ENCODE measurements around the gene CHD6. TPM values are rescaled to one million over a fixed set of nuclear protein-coding genes. Genes with fewer than 3 reads are reported as not detected.

CHD6 gene
- total and polyA plus RNA-seq, 2 experiments from 2014 or later: 41.0 to 158 TPM

GRCh38 chr20:41599699-41600104 lies 18.5 kb downstream of the CHD6 start:
- H2AFZ ChIP-seq: no peak overlapping the region
- peaks cover 76% of the 10 kb centered on the region for H3K9me3 Mint-ChIP-seq
- H3K27me3 ChIP-seq (ENCODE audit: insufficient read depth): no peaks in the 10 kb centered on the region
- DNase-seq (ENCODE audit: low spot score) (no peak), ATAC-seq (no peak)
- peaks cover 19% of the 10 kb centered on the region for H4K20me1 ChIP-seq (replicated peaks; ENCODE audit: insufficient read depth)
- H3K79me2 ChIP-seq (replicated peaks; ENCODE audit: insufficient read depth): peaks cover 100% of the 10 kb centered on the region
- H3K27me3 Mint-ChIP-seq (ENCODE audit: insufficient read depth, low read depth, poor library complexity): peaks cover 8% of the 10 kb centered on the region
- H3K27ac ChIP-seq (ENCODE audit: low read depth): no peak overlapping the region
- H3K4me1 ChIP-seq (ENCODE audit: insufficient read depth): no peaks in the 10 kb centered on the region
- H3F3A ChIP-seq (replicated peaks; ENCODE audit: low read depth): no peaks in the 10 kb centered on the region
- H3K9me2 ChIP-seq (ENCODE audit: insufficient read depth): no peaks in the 10 kb centered on the region; the same call in 1 of the 2 replicates
- no peaks in the 10 kb centered on the region for H3K4me1 Mint-ChIP-seq
- TF ChIP-seq ZNF331 (CRISPR knock-in tag; IDR thresholded peaks at IDR 0.05; ENCODE audit: low read depth) (no peak), JUNB (IDR thresholded peaks at IDR 0.05; ENCODE audit: unreplicated experiment) (no peak), NANOG (IDR thresholded peaks at IDR 0.05; ENCODE audit: borderline replicate concordance) (no peak), ZNF114 (CRISPR knock-in tag; IDR thresholded peaks at IDR 0.05) (no peak), CTCF (conservative IDR thresholded peaks at IDR 0.05; ENCODE audit: low read depth in 2 of 2) (no peak), ZNF462 (CRISPR knock-in tag; IDR thresholded peaks at IDR 0.05) (no peak), ETS1 (IDR thresholded peaks at IDR 0.05) (no peak), STAT1 (IDR thresholded peaks at IDR 0.05; ENCODE audit: unreplicated experiment) (no peak), POLR2AphosphoS5 (IDR thresholded peaks at IDR 0.05; ENCODE audit: low read depth) (no peak), REST (IDR thresholded peaks at IDR 0.05; ENCODE audit: unreplicated experiment) (no peak), CREB1 (CRISPR knock-in tag; IDR thresholded peaks at IDR 0.05; ENCODE audit: low read depth) (no peak), EZH2 (IDR thresholded peaks at IDR 0.05; ENCODE audit: low read depth, unreplicated experiment) (no peak), EZH2phosphoT487 (IDR thresholded peaks at IDR 0.05; ENCODE audit: unreplicated experiment) (no peak)
- H3K4me3 Mint-ChIP-seq: no peak overlapping the region
- H3K36me3 ChIP-seq (ENCODE audit: insufficient read depth): peaks cover 16% of the 10 kb centered on the region
- H3K4me3 ChIP-seq: no peak overlapping the region
- H3K36me3 Mint-ChIP-seq (ENCODE audit: low read depth): peaks cover 79% of the 10 kb centered on the region
- H3K27ac Mint-ChIP-seq: no peak overlapping the region
- no peak overlapping the region for H3K4me2 ChIP-seq
